Measurements from ENCODE around the gene ZNF276.
"Not testable (repeated sequence)": the region's sequence is repeated elsewhere in the genome, so short reads cannot be mapped to it uniquely, and the experiment has no call there.

Gene ZNF276

GRCh38 chr16:89738538-89739317, 17.4 kb downstream of the ZNF276 start:
- no peak for DNase-seq

GRCh38 chr16:89739383-89739782, 18.0 kb downstream of the ZNF276 start:
- no peak for DNase-seq

- no peak for DNase-seq
Measured at GRCh38 chr16:89741342-89742014, 20.1 kb downstream of the ZNF276 start.

GRCh38 chr16:89742948-89743347, 21.6 kb downstream of the ZNF276 start:
- DNase-seq = no peak

DNA sequence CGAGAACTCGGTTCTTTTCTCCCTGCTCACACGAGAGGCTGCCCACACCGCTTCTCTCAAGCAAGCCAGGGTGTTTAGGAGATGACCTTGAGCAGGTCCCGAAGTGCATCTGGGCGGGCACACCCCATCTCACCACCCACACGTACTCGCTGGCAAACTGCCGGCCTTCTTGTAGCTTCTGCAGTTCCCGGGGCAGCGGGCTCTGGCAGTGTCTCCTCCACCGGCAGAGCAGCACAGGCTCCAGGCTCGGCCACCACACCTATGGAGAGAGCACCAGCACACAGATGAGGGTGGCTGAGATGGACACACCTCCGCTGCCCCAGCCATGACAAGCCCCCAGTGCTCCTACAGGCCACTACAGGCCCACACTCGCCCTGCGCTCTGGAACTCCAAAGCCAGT, 23.5 kb downstream of the ZNF276 start:
- DNase-seq = no peak

DNA sequence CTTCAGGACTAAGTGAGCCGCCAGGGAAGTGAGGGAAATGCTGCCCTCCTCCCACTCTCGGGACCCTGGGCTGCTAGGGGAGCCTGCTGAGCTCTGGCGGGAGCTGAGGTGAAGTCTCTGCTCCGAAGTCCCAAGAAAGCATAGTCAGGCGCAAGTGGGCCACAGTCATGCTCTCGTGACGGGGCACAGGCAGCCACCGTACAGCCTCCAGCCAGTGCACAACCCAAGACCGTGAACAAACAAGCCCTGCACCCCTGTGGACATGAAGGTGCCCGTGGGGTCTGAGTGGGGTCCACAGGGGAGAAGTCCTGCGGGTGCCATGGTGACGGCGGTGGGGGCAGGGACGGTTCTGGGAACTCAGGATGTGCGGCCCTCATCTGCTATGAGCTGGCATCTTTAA, 24.7 kb downstream of the ZNF276 start:
- DNase-seq = no peak

GRCh38 chr16:89748076-89748475, 26.7 kb downstream of the ZNF276 start:
- DNase-seq = no peak

GRCh38 chr16:89748921-89749320, 27.6 kb downstream of the ZNF276 start:
- no peak for DNase-seq

GRCh38 chr16:89749637-89750036, 28.3 kb downstream of the ZNF276 start:
- no peak for DNase-seq

DNA sequence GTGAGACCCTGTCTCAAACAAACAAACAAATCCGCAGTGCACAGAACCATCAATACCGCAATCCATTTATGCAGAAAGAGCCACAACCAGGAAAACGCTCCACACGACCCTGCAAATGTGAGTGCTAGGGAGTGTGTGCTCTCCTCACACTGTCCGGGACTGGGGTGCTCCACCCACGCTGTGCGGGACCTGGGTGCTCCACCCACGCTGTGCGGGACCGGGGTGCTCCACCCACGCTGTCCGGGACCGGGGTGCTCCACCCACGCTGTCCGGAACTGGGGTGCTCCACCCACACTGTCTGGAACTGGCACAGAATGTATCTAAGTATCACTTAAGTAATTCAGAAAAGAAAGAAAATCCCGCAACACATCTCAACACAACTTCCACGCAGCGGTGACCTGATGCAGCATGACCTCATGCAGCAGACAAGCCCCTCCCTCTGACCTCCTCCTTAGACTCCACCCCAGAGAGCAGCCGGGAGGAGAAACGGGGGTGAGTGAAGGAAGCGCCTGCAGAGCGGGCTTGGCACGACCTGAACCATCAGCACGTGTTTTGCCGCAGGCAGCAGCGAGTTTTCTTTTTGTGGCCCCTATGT, 38.5 kb downstream of the ZNF276 start:
- no peak for DNase-seq

- DNase-seq = no peak
Measured at GRCh38 chr16:89761304-89761922, 40.1 kb downstream of the ZNF276 start.

DNA sequence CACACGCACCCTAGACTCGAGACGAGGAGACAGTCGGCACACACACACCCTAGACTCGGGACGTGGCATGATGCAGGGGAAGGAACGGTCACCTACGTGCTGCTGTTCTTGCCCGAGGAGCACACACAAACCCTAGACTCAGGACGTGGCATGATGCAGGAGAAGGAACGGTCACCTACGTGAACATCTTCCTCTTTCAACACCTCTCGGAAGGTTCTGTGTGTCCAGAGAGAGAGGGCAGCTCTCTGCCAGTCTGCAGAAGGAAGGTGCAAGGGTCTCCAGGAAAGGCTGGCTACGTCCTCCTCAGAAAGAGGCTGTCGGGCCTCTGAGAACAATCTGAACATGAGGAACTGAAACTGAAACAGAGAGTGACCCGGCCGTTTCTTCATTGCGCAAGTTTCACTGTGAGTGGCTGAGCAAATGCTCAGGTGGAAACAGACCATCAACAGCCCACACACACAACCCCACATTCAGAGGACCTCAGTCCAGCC, 43.4 kb downstream of the ZNF276 start:
- peak in 1 of 2 donors; percentile 20 for DNase-seq

GRCh38 chr16:89765292-89765830, 44.0 kb downstream of the ZNF276 start:
- DNase-seq = no peak

GRCh38 chr16:89770367-89770766, 49.0 kb downstream of the ZNF276 start:
- no peak for DNase-seq

DNA sequence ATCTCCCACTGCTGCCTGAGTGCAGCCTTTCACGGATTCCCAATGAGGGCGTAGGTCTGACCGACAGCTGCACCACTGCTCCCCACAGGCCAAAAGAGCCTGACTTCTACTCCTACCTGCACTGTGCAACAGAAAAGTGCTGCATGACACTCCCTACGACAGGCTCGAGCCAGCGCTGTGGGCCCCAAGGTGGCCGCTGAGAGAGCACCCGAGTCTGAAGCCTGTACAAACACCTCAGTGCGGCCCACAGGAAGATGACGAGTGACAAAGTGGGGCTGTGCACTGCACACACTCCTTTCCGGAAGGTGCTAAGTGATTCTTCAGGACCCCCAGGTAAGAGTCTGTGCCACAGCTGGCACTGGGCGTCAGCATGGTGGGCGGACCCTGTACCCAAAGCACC, 53.9 kb downstream of the ZNF276 start:
- DNase-seq = no peak

DNA sequence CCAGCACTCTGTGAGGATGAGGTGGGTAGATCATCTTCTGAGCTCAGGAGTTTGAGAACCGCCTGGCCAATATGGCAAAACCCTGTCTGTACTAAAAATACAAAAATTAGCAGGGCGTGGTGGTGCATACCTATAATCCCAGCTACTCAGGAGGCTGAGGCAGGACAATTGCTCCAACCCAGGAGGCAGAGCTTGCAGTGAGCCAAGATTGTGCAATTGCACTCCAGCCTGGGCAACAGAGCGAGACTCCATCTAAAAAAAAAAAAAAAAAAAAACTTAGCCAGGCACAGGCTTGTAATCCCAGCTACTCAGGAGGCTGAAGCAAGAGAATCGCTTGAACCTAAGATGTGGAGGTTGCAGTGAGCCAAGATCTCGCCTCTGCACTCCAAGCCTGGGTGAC, 56.9 kb downstream of the ZNF276 start:
- not testable (repeated sequence) for DNase-seq

GRCh38 chr16:89779231-89779908, 58.0 kb downstream of the ZNF276 start:
- no peak for DNase-seq

DNA sequence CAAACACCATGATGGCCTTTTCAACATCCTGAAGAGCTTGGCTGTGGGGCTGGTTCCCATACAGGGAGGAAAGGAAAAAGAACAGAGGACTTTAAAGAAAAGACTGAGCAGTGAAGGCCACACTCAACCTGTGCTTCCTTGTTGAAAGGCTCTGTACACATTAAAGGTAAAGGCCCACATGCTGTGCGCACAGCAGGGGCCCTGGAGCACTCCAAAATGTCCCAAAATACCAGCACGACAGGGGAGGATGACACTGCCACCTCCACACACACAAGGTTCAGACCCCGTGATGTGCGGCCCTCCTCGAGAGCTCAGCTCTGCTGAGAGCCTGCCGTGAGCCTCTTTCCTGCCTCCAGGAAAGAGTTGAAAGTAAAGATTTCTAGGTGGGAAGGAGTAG, 58.6 kb downstream of the ZNF276 start:
- DNase-seq = no peak

- no peak for DNase-seq
Measured at GRCh38 chr16:89782489-89782888, 61.2 kb downstream of the ZNF276 start.

- DNase-seq = not testable (repeated sequence)
Measured at GRCh38 chr16:89783952-89784351, 62.6 kb downstream of the ZNF276 start.

DNA sequence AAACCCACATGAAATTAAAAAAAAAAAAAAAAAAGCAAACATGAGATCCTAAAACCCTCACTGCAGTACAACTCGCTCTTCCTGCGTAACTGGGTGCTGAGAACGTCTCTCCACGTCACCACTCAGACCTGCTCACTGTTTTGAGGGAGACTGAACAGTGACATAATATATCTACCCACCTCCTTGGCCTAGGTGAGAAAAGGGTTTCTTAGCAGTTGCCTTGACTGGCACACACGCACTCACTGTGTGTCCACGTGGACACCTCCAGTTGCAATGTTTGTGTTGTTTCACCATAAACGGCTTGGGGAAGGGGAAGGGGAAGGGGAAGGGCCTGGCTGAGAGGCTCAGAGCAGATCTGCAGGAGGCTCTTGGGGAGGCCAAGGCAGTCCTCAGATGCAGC, 63.1 kb downstream of the ZNF276 start:
- no peak for DNase-seq

- no peak for DNase-seq
Measured at GRCh38 chr16:89785523-89786155, 64.3 kb downstream of the ZNF276 start.

Data from stimulated activated CD4-positive, alpha-beta T cell treated with anti-CD3 and anti-CD28 coated beads, Interleukin-2, amount 100 ng/mL, for 48 hours (primary cell).